Nephron (organoid): ENCODE measurements around the gene DGKQ.

ENCODE experiments used
- H3K27ac Mint-ChIP-seq, 3 experiments: 2 replicates each; pipeline ENCODE4 v1.8.0; 2020; ENCODE audit warnings: mixed read lengths in 3 of 3, mild to moderate bottlenecking in 2 of 3, moderate library complexity in 1 of 3
- H3K27me3 Mint-ChIP-seq: 2 replicates; pipeline ENCODE4 v1.8.0; 2021; ENCODE audit warnings: low read depth, mild to moderate bottlenecking, moderate library complexity, mixed read lengths
- H3K36me3 Mint-ChIP-seq: 2 replicates; pipeline ENCODE4 v1.8.0; 2020; ENCODE audit warnings: low read depth, mixed read lengths
- H3K4me1 Mint-ChIP-seq: 2 replicates; pipeline ENCODE4 v1.8.0; 2020; ENCODE audit warnings: mixed read lengths
- H3K4me3 Mint-ChIP-seq, 3 experiments: 2 replicates each; pipeline ENCODE4 v1.8.0; 2020; ENCODE audit warnings: mild to moderate bottlenecking in 3 of 3, mixed read lengths in 3 of 3, moderate library complexity in 2 of 3
- H3K9me3 Mint-ChIP-seq: 2 replicates; pipeline ENCODE4 v1.8.0; 2020; ENCODE audit warnings: mixed read lengths
- CTCF ChIP-seq, 3 experiments: fragments of 200-600 bp; sonication (generic); IDR thresholded peaks; one replicate each; pipeline ENCODE4 v1.5.0; 2021; ENCODE audit warnings: antibody characterized with exemption in 3 of 3; ENCODE audit not compliant: unreplicated experiment in 3 of 3

Gene DGKQ

GRCh38 chr4:957581-958313 lies 15.6 kb downstream of the DGKQ start:
- no peaks in the 10 kb centered on the region for H3K27me3 Mint-ChIP-seq
- H3K27ac Mint-ChIP-seq, result no peak overlapping the region
- H3K36me3 Mint-ChIP-seq, result peaks cover 12% of the 10 kb centered on the region
- no peak for TF ChIP-seq CTCF (IDR thresholded peaks at IDR 0.05; ENCODE audit: unreplicated experiment in 3 of 3)
- no peaks in the 10 kb centered on the region for H3K4me1 Mint-ChIP-seq
- no peaks in the 10 kb centered on the region for H3K9me3 Mint-ChIP-seq
- H3K4me3 Mint-ChIP-seq, result no peak overlapping the region

- Mint-ChIP-seq H3K9me3 (no peaks in the 10 kb centered on the region), H3K4me3 (no peak overlapping the region), H3K36me3 (peaks cover 12% of the 10 kb centered on the region), H3K4me1 (no peaks in the 10 kb centered on the region), H3K27me3 (no peaks in the 10 kb centered on the region), H3K27ac (no peak overlapping the region)
- TF ChIP-seq CTCF (IDR thresholded peaks at IDR 0.05; ENCODE audit: unreplicated experiment in 3 of 3), result no peak
These were observed 16.2 kb downstream of the DGKQ start for GRCh38 chr4:957231-957580.

GRCh38 chr4:956531-957230 lies 16.7 kb downstream of the DGKQ start:
- H3K4me1 Mint-ChIP-seq, result no peaks in the 10 kb centered on the region
- no peaks in the 10 kb centered on the region for H3K9me3 Mint-ChIP-seq
- H3K4me3 Mint-ChIP-seq, result no peak overlapping the region
- peaks cover 12% of the 10 kb centered on the region for H3K36me3 Mint-ChIP-seq
- no peaks in the 10 kb centered on the region for H3K27me3 Mint-ChIP-seq
- no peak for TF ChIP-seq CTCF (IDR thresholded peaks at IDR 0.05; ENCODE audit: unreplicated experiment in 3 of 3)
- H3K27ac Mint-ChIP-seq, result no peak overlapping the region

GRCh38 chr4:955931-956381 lies 17.4 kb downstream of the DGKQ start:
- no peak for TF ChIP-seq CTCF (IDR thresholded peaks at IDR 0.05; ENCODE audit: unreplicated experiment in 3 of 3)
- Mint-ChIP-seq H3K36me3 (peaks cover 12% of the 10 kb centered on the region), H3K27ac (no peak overlapping the region), H3K4me3 (no peak overlapping the region), H3K9me3 (no peaks in the 10 kb centered on the region), H3K27me3 (no peaks in the 10 kb centered on the region), H3K4me1 (peaks cover 2% of the 10 kb centered on the region)

GRCh38 chr4:955161-955921 lies 18.0 kb downstream of the DGKQ start:
- no peak overlapping the region for H3K27ac Mint-ChIP-seq
- no peak for TF ChIP-seq CTCF (IDR thresholded peaks at IDR 0.05; ENCODE audit: unreplicated experiment in 3 of 3)
- no peaks in the 10 kb centered on the region for H3K9me3 Mint-ChIP-seq
- H3K36me3 Mint-ChIP-seq, result peaks cover 12% of the 10 kb centered on the region
- peaks cover 4% of the 10 kb centered on the region for H3K4me1 Mint-ChIP-seq
- no peaks in the 10 kb centered on the region for H3K27me3 Mint-ChIP-seq
- H3K4me3 Mint-ChIP-seq, result no peak overlapping the region
